RWPE2 (cell line): Measurements from ENCODE around the gene RAB3D.

Experiments used
- ATAC-seq: fragments of 200-7000 bp; cut with Tn5 transposase; 3 replicates; pipeline ENCODE4 v1.9.1; 2021; ENCODE audit warnings: low read depth
- DNase-seq: peaks from one replicate; pipeline ENCODE4 v3.0.0-alpha.2; 2020; ENCODE audit warnings: low spot score
- H3K27ac ChIP-seq: fragments of 450-650 bp; 2 replicates; pipeline ENCODE4 v1.5.1; 2017; ENCODE audit warnings: mild to moderate bottlenecking; ENCODE audit not compliant: poor library complexity, severe bottlenecking
- H3K27me3 ChIP-seq: fragments of 250-450 bp; sonication (Bioruptor Pico); 2 replicates; pipeline ENCODE4 v1.5.1; 2021; ENCODE audit warnings: mild to moderate bottlenecking, moderate library complexity; ENCODE audit not compliant: insufficient read depth, poor library complexity, severe bottlenecking
- H3K36me3 ChIP-seq: fragments of 250-450 bp; sonication (Bioruptor Pico); 2 replicates; pipeline ENCODE4 v1.5.1; 2020; ENCODE audit warnings: low read depth, mild to moderate bottlenecking, moderate library complexity
- H3K4me1 ChIP-seq: fragments of 250-450 bp; sonication (Bioruptor Pico); 2 replicates; pipeline ENCODE4 v1.5.1; 2021; ENCODE audit warnings: mild to moderate bottlenecking, moderate library complexity; ENCODE audit not compliant: insufficient read depth, poor library complexity, severe bottlenecking
- H3K4me3 ChIP-seq: fragments of 250-450 bp; sonication (Bioruptor Pico); 2 replicates; pipeline ENCODE4 v1.5.1; 2021; ENCODE audit warnings: mild to moderate bottlenecking, moderate library complexity; ENCODE audit not compliant: severe bottlenecking
- H3K9me3 ChIP-seq: fragments of 250-450 bp; sonication (Bioruptor Pico); 2 replicates; pipeline ENCODE4 v1.5.1; 2021; ENCODE audit warnings: mild to moderate bottlenecking, moderate library complexity; ENCODE audit not compliant: severe bottlenecking
- TF ChIP-seq, protein P1 (sequence below): fragments of 450-650 bp; IDR thresholded peaks from one replicate; pipeline ENCODE4 v1.5.1; 2017; ENCODE audit warnings: mild to moderate bottlenecking, moderate library complexity; ENCODE audit not compliant: poor library complexity, severe bottlenecking

Gene RAB3D

DNA sequence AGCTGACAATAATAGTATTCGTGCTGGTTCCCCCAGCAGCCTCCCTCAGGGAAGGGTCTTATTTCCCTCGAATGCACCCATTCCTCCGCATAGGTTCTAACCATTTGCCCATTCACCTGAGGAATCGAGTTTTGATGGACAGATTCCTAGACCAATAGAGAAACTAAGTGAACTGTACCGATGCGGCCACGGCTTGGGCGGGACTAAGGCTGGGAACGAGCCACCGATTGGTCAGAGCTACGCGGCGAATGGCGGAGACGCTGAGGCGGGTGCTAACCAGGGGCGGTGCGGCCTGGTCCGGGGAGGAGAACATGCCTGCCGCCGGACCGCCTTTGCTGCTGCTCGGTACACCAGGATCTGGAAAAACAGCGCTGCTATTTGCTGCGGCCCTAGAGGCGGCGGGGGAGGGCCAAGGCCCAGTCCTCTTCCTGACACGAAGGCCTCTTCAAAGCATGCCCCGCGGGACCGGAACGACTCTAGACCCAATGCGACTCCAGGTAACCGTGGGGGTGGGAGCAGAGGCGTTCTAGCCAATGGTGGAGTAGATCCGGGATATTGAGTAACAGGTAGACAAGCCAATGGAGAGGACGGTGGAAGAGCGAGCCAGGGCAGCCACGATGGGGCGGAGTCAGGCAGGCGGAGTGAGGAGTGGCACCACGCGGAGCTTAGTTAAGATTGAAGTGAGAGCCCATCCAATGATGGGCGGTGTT, 35.1 kb upstream of the RAB3D start, which contains the start of gene SWSAP1:
Gene SWSAP1 (plus strand): TSS at position 234 of the 710 bp plus-strand sequence. CDS start 15 bp downstream, at position 249.
- Histone ChIP-seq H3K36me3 (peaks cover 12% of the 10 kb centered on the region), H3K27me3 (no peaks in the 10 kb centered on the region), H3K4me1 (peaks cover 27% of the 10 kb centered on the region), H3K9me3 (no peaks in the 10 kb centered on the region), H3K4me3 (peak within 1 kb of the TSS; percentile 64), H3K27ac (peak within 1 kb of the TSS; percentile 73)
- TF ChIP-seq, protein P1, sequence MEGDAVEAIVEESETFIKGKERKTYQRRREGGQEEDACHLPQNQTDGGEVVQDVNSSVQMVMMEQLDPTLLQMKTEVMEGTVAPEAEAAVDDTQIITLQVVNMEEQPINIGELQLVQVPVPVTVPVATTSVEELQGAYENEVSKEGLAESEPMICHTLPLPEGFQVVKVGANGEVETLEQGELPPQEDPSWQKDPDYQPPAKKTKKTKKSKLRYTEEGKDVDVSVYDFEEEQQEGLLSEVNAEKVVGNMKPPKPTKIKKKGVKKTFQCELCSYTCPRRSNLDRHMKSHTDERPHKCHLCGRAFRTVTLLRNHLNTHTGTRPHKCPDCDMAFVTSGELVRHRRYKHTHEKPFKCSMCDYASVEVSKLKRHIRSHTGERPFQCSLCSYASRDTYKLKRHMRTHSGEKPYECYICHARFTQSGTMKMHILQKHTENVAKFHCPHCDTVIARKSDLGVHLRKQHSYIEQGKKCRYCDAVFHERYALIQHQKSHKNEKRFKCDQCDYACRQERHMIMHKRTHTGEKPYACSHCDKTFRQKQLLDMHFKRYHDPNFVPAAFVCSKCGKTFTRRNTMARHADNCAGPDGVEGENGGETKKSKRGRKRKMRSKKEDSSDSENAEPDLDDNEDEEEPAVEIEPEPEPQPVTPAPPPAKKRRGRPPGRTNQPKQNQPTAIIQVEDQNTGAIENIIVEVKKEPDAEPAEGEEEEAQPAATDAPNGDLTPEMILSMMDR: no peak
- DNase-seq: peak; percentile 98
- ATAC-seq: peak; percentile 88

DNA sequence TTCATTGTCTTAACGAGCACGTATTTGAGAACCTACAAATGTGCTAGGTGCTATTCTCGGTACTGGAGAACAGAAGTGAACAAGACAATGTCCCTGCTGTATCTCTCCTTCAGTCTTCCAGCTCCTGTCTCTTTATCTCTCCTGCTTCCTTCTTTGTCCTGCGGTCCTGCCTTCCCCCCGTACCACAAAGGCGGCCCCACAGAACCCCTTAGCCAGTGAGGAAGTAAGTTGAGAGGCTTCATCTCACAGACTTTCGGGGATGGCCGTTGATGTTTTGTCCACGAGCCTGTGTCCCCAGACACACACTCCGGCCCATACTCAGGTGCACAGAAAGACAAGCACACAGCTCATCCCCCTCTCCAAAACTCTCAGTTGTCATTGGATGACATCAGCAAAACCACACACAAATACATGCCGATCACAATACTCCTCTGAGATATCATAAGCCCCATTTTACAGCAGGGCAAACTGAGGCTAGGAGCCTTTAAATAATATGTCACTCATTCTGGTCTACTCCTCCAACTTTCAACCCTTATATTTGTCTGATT, 34.5 kb upstream of the RAB3D start:
- ATAC-seq (no peak), DNase-seq (no peak)
- Histone ChIP-seq H3K27ac (peak overlapping the region; percentile 73), H3K4me3 (peak overlapping the region; percentile 64), H3K36me3 (peaks cover 12% of the 10 kb centered on the region), H3K9me3 (no peaks in the 10 kb centered on the region), H3K4me1 (peaks cover 26% of the 10 kb centered on the region), H3K27me3 (no peaks in the 10 kb centered on the region)
- TF ChIP-seq, protein P1: no peak

DNA sequence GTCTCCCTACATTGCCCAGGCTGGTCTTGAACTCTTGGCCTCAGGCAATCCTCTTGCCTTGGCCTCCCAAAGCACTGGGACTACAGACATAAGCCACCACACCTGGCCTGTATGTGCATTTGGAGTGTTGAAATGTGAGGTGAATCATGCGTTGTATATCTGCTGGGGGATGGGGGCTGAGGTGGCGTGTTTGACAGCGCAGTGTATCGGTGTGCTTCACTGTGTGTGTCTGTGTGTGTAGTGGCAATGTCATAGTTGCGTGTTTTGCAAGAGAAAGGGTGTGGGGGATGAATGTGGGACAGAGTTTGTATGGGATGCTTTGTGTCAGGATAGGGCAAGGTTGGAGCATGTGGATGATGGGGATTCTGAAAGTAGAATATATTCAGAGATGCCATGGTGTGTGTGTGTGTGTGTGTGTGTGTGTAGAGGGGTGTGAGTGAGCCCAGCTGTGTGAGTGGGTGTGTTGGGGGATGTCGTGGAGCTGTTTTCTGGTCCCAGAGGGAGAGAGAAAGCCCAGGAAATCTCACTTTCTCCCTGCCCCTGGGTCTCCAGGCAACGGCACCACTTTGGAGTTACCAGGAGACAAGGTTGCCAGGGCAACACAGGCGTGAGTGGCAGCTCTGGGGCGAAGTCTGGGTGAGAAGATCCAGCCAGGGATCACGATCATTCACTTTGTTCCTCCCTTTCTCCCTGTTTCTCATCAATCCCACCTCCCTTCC, 33.9 kb upstream of the RAB3D start:
- ATAC-seq: no peak
- Histone ChIP-seq H3K27me3 (no peaks in the 10 kb centered on the region), H3K4me3 (no peak overlapping the region), H3K9me3 (no peaks in the 10 kb centered on the region), H3K36me3 (peaks cover 9% of the 10 kb centered on the region), H3K27ac (no peak overlapping the region), H3K4me1 (peaks cover 19% of the 10 kb centered on the region)
- TF ChIP-seq, protein P1: no peak
- DNase-seq: no peak

DNA sequence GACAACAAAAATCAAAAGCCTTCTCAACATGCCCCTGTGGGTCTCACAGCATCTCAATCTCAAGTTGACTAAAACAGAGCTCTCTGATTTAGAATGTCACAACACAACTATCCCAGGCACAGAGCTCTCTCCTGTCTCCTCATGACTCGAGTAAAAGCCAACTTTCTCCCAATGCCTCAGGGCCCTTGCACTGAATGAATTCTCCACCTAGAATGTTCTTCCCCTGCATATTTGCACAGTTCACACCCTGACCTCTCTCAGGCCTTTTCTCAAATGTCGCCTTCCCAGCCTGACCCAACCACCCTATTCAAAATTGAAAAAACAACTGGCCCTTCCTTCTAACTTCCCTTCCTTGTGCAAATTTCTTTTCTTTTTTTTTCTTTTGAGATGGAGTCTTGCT, 31.3 kb upstream of the RAB3D start:
- H3K27me3 ChIP-seq: no peaks in the 10 kb centered on the region
- no peak for DNase-seq
- no peaks in the 10 kb centered on the region; the same call in 1 of the 2 replicates for H3K36me3 ChIP-seq
- H3K4me3 ChIP-seq: no peak overlapping the region
- H3K9me3 ChIP-seq: no peaks in the 10 kb centered on the region
- peaks cover under 1% of the 10 kb centered on the region for H3K4me1 ChIP-seq
- no peak for ATAC-seq
- TF ChIP-seq, protein P1: no peak
- no peak overlapping the region for H3K27ac ChIP-seq
